ENCODE data around the gene TBC1D17.

DNA sequence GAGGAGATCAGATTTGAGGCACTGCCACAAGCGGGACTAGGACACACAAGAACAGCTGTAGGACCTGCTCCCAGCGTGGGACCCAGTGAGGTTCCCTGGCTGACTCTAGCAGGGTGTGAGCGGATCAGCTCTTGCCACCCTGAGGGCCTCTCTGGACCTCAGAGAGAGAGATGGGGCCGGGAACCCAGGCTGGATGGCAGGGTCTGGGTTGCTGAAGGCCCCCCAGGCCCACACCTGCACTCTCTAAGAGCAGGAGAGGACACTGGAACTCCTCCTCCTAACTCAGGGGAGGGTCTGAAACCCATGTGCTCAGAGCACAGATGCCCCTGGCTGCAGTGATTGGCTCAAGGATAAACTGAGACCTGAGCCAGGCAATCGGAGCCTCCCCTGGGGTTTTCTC is 32.7 kb downstream of the TBC1D17 start:
- no peak for TF ChIP-seq TAF1 (IDR thresholded peaks at IDR 0.05; ENCODE audit: low read depth, low read length)
- TF ChIP-seq POLR2A (IDR thresholded peaks at IDR 0.05; ENCODE audit: low read depth, low read length): no peak; the same call in 1 of the 2 replicates

Measured in GM12891 (cell line).